ENCODE measurements around the gene RLBP1. TPM values are rescaled to one million over a fixed set of nuclear protein-coding genes. Genes with fewer than 3 reads are reported as not detected.

RLBP1 gene
- total and polyA plus RNA-seq, 2 of the 13 experiments (the other 11 are each of a cell fraction or from before 2014, with no cell fraction given), result 0.07 TPM; not detected in 1

DNA sequence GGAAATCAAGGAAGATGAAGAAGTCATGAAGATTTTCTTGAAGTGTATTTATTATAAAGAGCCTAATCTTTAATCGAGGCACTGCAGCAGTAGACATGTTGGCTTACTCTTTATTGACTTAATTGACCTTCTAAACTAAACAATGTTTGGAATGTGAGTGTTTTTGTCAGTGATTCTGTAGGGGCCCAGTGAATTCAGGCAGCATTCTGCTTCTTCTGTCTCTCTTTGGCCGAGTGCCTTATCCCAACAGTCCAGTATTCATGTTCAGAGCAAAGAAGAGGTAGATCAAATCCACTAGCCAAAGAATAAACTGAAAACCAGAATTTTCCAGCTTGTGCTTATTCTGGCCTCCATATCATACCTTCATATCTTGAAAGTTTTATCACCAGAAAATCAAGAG, 55.7 kb downstream of the RLBP1 start (continued):
- TF ChIP-seq, protein P1, sequence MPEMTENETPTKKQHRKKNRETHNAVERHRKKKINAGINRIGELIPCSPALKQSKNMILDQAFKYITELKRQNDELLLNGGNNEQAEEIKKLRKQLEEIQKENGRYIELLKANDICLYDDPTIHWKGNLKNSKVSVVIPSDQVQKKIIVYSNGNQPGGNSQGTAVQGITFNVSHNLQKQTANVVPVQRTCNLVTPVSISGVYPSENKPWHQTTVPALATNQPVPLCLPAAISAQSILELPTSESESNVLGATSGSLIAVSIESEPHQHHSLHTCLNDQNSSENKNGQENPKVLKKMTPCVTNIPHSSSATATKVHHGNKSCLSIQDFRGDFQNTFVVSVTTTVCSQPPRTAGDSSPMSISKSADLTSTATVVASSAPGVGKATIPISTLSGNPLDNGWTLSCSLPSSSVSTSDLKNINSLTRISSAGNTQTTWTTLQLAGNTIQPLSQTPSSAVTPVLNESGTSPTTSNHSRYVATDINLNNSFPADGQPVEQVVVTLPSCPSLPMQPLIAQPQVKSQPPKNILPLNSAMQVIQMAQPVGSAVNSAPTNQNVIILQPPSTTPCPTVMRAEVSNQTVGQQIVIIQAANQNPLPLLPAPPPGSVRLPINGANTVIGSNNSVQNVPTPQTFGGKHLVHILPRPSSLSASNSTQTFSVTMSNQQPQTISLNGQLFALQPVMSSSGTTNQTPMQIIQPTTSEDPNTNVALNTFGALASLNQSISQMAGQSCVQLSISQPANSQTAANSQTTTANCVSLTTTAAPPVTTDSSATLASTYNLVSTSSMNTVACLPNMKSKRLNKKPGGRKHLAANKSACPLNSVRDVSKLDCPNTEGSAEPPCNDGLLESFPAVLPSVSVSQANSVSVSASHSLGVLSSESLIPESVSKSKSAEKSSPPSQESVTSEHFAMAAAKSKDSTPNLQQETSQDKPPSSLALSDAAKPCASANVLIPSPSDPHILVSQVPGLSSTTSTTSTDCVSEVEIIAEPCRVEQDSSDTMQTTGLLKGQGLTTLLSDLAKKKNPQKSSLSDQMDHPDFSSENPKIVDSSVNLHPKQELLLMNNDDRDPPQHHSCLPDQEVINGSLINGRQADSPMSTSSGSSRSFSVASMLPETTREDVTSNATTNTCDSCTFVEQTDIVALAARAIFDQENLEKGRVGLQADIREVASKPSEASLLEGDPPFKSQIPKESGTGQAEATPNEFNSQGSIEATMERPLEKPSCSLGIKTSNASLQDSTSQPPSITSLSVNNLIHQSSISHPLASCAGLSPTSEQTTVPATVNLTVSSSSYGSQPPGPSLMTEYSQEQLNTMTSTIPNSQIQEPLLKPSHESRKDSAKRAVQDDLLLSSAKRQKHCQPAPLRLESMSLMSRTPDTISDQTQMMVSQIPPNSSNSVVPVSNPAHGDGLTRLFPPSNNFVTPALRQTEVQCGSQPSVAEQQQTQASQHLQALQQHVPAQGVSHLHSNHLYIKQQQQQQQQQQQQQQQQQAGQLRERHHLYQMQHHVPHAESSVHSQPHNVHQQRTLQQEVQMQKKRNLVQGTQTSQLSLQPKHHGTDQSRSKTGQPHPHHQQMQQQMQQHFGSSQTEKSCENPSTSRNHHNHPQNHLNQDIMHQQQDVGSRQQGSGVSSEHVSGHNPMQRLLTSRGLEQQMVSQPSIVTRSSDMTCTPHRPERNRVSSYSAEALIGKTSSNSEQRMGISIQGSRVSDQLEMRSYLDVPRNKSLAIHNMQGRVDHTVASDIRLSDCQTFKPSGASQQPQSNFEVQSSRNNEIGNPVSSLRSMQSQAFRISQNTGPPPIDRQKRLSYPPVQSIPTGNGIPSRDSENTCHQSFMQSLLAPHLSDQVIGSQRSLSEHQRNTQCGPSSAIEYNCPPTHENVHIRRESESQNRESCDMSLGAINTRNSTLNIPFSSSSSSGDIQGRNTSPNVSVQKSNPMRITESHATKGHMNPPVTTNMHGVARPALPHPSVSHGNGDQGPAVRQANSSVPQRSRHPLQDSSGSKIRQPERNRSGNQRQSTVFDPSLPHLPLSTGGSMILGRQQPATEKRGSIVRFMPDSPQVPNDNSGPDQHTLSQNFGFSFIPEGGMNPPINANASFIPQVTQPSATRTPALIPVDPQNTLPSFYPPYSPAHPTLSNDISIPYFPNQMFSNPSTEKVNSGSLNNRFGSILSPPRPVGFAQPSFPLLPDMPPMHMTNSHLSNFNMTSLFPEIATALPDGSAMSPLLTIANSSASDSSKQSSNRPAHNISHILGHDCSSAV (CRISPR knock-in tag; IDR thresholded peaks at IDR 0.05; ENCODE audit: borderline replicate concordance), result no peak
- TF ChIP-seq MTF2 (CRISPR knock-in tag; IDR thresholded peaks at IDR 0.05; ENCODE audit: borderline replicate concordance) (no peak), FOSL2 (CRISPR knock-in tag; IDR thresholded peaks at IDR 0.05) (no peak), MED1 (CRISPR knock-in tag; IDR thresholded peaks at IDR 0.05) (0 out of 2 replicates have a peak, but pooled peaks have one; percentile 14), REXO4 (CRISPR knock-in tag; IDR thresholded peaks at IDR 0.05; ENCODE audit: borderline replicate concordance) (no peak), ZNF383 (CRISPR knock-in tag; IDR thresholded peaks at IDR 0.05; ENCODE audit: borderline replicate concordance) (no peak), LCORL (IDR thresholded peaks at IDR 0.05) (no peak), LCORL (CRISPR knock-in tag; IDR thresholded peaks at IDR 0.05) (no peak), ZNF235 (CRISPR knock-in tag; IDR thresholded peaks at IDR 0.05; ENCODE audit: borderline replicate concordance) (no peak), WIZ (CRISPR knock-in tag; IDR thresholded peaks at IDR 0.05) (no peak), ZNF816 (CRISPR knock-in tag; IDR thresholded peaks at IDR 0.05; ENCODE audit: borderline replicate concordance) (no peak)
- TF ChIP-seq, protein P2, sequence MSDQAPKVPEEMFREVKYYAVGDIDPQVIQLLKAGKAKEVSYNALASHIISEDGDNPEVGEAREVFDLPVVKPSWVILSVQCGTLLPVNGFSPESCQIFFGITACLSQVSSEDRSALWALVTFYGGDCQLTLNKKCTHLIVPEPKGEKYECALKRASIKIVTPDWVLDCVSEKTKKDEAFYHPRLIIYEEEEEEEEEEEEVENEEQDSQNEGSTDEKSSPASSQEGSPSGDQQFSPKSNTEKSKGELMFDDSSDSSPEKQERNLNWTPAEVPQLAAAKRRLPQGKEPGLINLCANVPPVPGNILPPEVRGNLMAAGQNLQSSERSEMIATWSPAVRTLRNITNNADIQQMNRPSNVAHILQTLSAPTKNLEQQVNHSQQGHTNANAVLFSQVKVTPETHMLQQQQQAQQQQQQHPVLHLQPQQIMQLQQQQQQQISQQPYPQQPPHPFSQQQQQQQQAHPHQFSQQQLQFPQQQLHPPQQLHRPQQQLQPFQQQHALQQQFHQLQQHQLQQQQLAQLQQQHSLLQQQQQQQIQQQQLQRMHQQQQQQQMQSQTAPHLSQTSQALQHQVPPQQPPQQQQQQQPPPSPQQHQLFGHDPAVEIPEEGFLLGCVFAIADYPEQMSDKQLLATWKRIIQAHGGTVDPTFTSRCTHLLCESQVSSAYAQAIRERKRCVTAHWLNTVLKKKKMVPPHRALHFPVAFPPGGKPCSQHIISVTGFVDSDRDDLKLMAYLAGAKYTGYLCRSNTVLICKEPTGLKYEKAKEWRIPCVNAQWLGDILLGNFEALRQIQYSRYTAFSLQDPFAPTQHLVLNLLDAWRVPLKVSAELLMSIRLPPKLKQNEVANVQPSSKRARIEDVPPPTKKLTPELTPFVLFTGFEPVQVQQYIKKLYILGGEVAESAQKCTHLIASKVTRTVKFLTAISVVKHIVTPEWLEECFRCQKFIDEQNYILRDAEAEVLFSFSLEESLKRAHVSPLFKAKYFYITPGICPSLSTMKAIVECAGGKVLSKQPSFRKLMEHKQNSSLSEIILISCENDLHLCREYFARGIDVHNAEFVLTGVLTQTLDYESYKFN (CRISPR knock-in tag; conservative IDR thresholded peaks at IDR 0.05), result 0 out of 2 replicates have a peak, but pooled peaks have one; percentile 34
- TF ChIP-seq, protein P3, sequence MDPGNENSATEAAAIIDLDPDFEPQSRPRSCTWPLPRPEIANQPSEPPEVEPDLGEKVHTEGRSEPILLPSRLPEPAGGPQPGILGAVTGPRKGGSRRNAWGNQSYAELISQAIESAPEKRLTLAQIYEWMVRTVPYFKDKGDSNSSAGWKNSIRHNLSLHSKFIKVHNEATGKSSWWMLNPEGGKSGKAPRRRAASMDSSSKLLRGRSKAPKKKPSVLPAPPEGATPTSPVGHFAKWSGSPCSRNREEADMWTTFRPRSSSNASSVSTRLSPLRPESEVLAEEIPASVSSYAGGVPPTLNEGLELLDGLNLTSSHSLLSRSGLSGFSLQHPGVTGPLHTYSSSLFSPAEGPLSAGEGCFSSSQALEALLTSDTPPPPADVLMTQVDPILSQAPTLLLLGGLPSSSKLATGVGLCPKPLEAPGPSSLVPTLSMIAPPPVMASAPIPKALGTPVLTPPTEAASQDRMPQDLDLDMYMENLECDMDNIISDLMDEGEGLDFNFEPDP (CRISPR knock-in tag; conservative IDR thresholded peaks at IDR 0.05), result no peak
- TF ChIP-seq, protein P4, sequence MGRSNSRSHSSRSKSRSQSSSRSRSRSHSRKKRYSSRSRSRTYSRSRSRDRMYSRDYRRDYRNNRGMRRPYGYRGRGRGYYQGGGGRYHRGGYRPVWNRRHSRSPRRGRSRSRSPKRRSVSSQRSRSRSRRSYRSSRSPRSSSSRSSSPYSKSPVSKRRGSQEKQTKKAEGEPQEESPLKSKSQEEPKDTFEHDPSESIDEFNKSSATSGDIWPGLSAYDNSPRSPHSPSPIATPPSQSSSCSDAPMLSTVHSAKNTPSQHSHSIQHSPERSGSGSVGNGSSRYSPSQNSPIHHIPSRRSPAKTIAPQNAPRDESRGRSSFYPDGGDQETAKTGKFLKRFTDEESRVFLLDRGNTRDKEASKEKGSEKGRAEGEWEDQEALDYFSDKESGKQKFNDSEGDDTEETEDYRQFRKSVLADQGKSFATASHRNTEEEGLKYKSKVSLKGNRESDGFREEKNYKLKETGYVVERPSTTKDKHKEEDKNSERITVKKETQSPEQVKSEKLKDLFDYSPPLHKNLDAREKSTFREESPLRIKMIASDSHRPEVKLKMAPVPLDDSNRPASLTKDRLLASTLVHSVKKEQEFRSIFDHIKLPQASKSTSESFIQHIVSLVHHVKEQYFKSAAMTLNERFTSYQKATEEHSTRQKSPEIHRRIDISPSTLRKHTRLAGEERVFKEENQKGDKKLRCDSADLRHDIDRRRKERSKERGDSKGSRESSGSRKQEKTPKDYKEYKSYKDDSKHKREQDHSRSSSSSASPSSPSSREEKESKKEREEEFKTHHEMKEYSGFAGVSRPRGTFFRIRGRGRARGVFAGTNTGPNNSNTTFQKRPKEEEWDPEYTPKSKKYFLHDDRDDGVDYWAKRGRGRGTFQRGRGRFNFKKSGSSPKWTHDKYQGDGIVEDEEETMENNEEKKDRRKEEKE (IDR thresholded peaks at IDR 0.05), result no peak

Measured in HepG2 (cell line).